ENCODE data around the gene RGS10.

RGS10 gene

GRCh38 chr10:119455609-119456434, 86.7 kb downstream of the RGS10 start:
- DNase-seq (ENCODE audit: low read depth): no peak
- no peak for TF ChIP-seq CTCF (IDR thresholded peaks at IDR 0.05; ENCODE audit: low read length, missing control alignments)
- H3K4me3 ChIP-seq (replicated peaks; ENCODE audit: low read depth, low read length): no peak overlapping the region

- DNase-seq (ENCODE audit: low read depth): no peak
- no peak for TF ChIP-seq CTCF (IDR thresholded peaks at IDR 0.05; ENCODE audit: low read length, missing control alignments)
Observed at GRCh38 chr10:119454990-119455389, 87.5 kb downstream of the RGS10 start.

GRCh38 chr10:119454316-119454715, 88.2 kb downstream of the RGS10 start:
- no peak for DNase-seq (ENCODE audit: low read depth)
- no peak overlapping the region for H3K4me3 ChIP-seq (replicated peaks; ENCODE audit: low read depth, low read length)
- TF ChIP-seq CTCF (IDR thresholded peaks at IDR 0.05; ENCODE audit: low read length, missing control alignments): no peak

More at GRCh38 chr10:119454990-119455389, 87.5 kb downstream of the RGS10 start:
- no peak overlapping the region for H3K4me3 ChIP-seq (replicated peaks; ENCODE audit: low read depth, low read length)

- TF ChIP-seq CTCF (IDR thresholded peaks at IDR 0.05; ENCODE audit: low read length, missing control alignments): no peak
- no peak overlapping the region for H3K4me3 ChIP-seq (replicated peaks; ENCODE audit: low read depth, low read length)
- no peak for DNase-seq (ENCODE audit: low read depth)
Observed at GRCh38 chr10:119453313-119453712, 89.2 kb downstream of the RGS10 start.

GRCh38 chr10:119452396-119452795, 90.1 kb downstream of the RGS10 start:
- DNase-seq (ENCODE audit: low read depth): no peak
- TF ChIP-seq CTCF (IDR thresholded peaks at IDR 0.05; ENCODE audit: low read length, missing control alignments): no peak

GRCh38 chr10:119451300-119451896, 91.1 kb downstream of the RGS10 start:
- no peak overlapping the region for H3K4me3 ChIP-seq (replicated peaks; ENCODE audit: low read depth, low read length)
- no peak for DNase-seq (ENCODE audit: low read depth)
- TF ChIP-seq CTCF (IDR thresholded peaks at IDR 0.05; ENCODE audit: low read length, missing control alignments): no peak

More at GRCh38 chr10:119452396-119452795, 90.1 kb downstream of the RGS10 start:
- no peak overlapping the region for H3K4me3 ChIP-seq (replicated peaks; ENCODE audit: low read depth, low read length)

Data from fibroblast of pulmonary artery (primary cell).